Aorta (tissue), 5 donors: ENCODE results near the gene CCNF. TPM values are rescaled to one million over a fixed set of nuclear protein-coding genes. Genes with fewer than 3 reads are reported as not detected.
"Not testable (repeated sequence)": the region's sequence is repeated elsewhere in the genome, so short reads cannot be mapped to it uniquely, and the experiment has no call there.

ENCODE experiments used
- ATAC-seq: fragments of 200-7000 bp; cut with Tn5 transposase; one replicate; pipeline ENCODE4 v1.9.1; 2022; ENCODE audit warnings: moderate library complexity; ENCODE audit not compliant: low FRiP score
- DNase-seq, 2 donors: peaks; one replicate each; pipeline ENCODE4 v3.0.0-alpha.2; 2020
- H3K27ac ChIP-seq, 2 donors: one replicate each; pipeline ENCODE4 v1.5.1; 2013; ENCODE audit warnings: low read length in 2 of 2, mild to moderate bottlenecking in 2 of 2, moderate library complexity in 2 of 2, control low read depth in 1 of 2, inconsistent platforms in 1 of 2, low read depth in 1 of 2
- H3K27me3 ChIP-seq, 2 donors: one replicate each; pipeline ENCODE4 v1.6.1; 2013; ENCODE audit warnings: control low read depth in 1 of 2, low read length in 1 of 2, mild to moderate bottlenecking in 1 of 2, moderate library complexity in 1 of 2; ENCODE audit not compliant: insufficient read depth in 2 of 2, control insufficient read depth in 1 of 2
- H3K36me3 ChIP-seq, 2 donors: one replicate each; pipeline ENCODE4 v1.6.1; 2013; ENCODE audit warnings: control low read depth in 1 of 2, low read length in 1 of 2, mild to moderate bottlenecking in 1 of 2; ENCODE audit not compliant: insufficient read depth in 2 of 2, control insufficient read depth in 1 of 2
- H3K4me1 ChIP-seq, 2 donors: one replicate each; pipeline ENCODE4 v1.6.1; 2013; ENCODE audit warnings: low read length in 2 of 2, control low read depth in 1 of 2, mild to moderate bottlenecking in 1 of 2, moderate library complexity in 1 of 2; ENCODE audit not compliant: insufficient read depth in 2 of 2, control insufficient read depth in 1 of 2
- H3K4me3 ChIP-seq, 2 donors: one replicate each; pipeline ENCODE4 v1.5.1; 2013; ENCODE audit warnings: low read length in 2 of 2, control low read depth in 1 of 2, mild to moderate bottlenecking in 1 of 2
- H3K9me3 ChIP-seq: one replicate; pipeline ENCODE4 v1.6.1; 2013; ENCODE audit warnings: mild to moderate bottlenecking, low read length; ENCODE audit not compliant: control insufficient read depth
- WGBS, 2 donors: extraction: QIAGEN DNeasy Blood & Tissue Kit; methylation state at CpG; one replicate each; pipeline ENCODE4 v1.1.7; 2013; 5-methylcytosine and 5-hydroxymethylcytosine counted together
- intact Hi-C, 2 donors: fragments of 100-400 bp; cut with DNase I; formaldehyde crosslinking; loops; one replicate each; pipeline versions ENCODE4 v1.14.2 to v1.15.0; 2022
- polyA plus RNA-seq, 2 donors: library from polyadenylated mRNA; stranded (reverse); fragments of 200-250 nt; gene quantifications; one replicate each; pipeline ENCODE4 v1.2.3, GENCODE V29; 2013
- total RNA-seq, 2 donors: library from RNA; stranded (reverse); fragmentation: NEBNext Ultra II Directional; extraction: Animal tissue kit (Norgen Biotek cat#: 25700); gene quantifications; one replicate each; pipeline ENCODE4 v1.2.1, GENCODE V29; 2021
- donor health status: healthy with polysubstance abuse.
- donor health status: Bipolar disorder and iron deficiency.
- donor health status: DM: no; HTN: no; CAD: no.
- donor health status: DM: no; HTN: no; CAD: no.
- donor health status: DM: yes; HTN: yes; CAD: no.

The CCNF gene
- total and polyA plus RNA-seq, 4 donors, result 0.33 to 3.6 (median 0.83) TPM

- H3K4me3 ChIP-seq, H3K27ac ChIP-seq, H3K36me3 ChIP-seq, H3K9me3 ChIP-seq, intact Hi-C loops, ATAC-seq, H3K27me3 ChIP-seq, H3K4me1 ChIP-seq: not testable (repeated sequence)
- DNase-seq, result peak in 1 of 2 donors; percentile 24
- 93 to 95% methylated on average over 3 to 4 of the region's 4 CpGs for WGBS, 2 donors
Measured at GRCh38 chr16:2435236-2435635, 6.0 kb downstream of the CCNF start.

- WGBS, 2 donors, result 91 to 95% methylated on average over 9 of the region's 9 CpGs
- no peak overlapping the region for H3K4me3 ChIP-seq
- intact Hi-C loops, result no loop called here
- no peaks in the 10 kb centered on the region for H3K27me3 ChIP-seq
- DNase-seq (peak in 1 of 2 donors; percentile 48), ATAC-seq (no peak)
- no peaks in the 10 kb centered on the region for H3K36me3 ChIP-seq
- no peak overlapping the region for H3K27ac ChIP-seq
- H3K9me3 ChIP-seq, result no peaks in the 10 kb centered on the region
- no peaks in the 10 kb centered on the region for H3K4me1 ChIP-seq
Measured at GRCh38 chr16:2436110-2436509, 6.9 kb downstream of the CCNF start.

GRCh38 chr16:2437032-2437790 is 8.0 kb downstream of the CCNF start:
- WGBS, 2 donors, result 96% methylated on average over 24 of the region's 24 CpGs
- DNase-seq (peak in 1 of 2 donors; percentile 65), ATAC-seq (no peak)
- H3K4me3 ChIP-seq, result no peak overlapping the region
- intact Hi-C loops, result no loop called here
- no peaks in the 10 kb centered on the region for H3K36me3 ChIP-seq
- no peaks in the 10 kb centered on the region for H3K27me3 ChIP-seq
- H3K4me1 ChIP-seq, result no peaks in the 10 kb centered on the region
- H3K27ac ChIP-seq, result no peak overlapping the region
- H3K9me3 ChIP-seq, result no peaks in the 10 kb centered on the region

GRCh38 chr16:2438121-2438520 is 8.9 kb downstream of the CCNF start:
- DNase-seq, result no peak
- intact Hi-C loops, result no loop called here
- H3K27me3 ChIP-seq, result no peaks in the 10 kb centered on the region
- no peak overlapping the region for H3K27ac ChIP-seq
- no peaks in the 10 kb centered on the region for H3K9me3 ChIP-seq
- ATAC-seq, result no peak
- no peaks in the 10 kb centered on the region for H3K36me3 ChIP-seq
- H3K4me3 ChIP-seq, result no peak overlapping the region
- 92 to 94% methylated on average over 14 of the region's 14 CpGs for WGBS, 2 donors
- no peaks in the 10 kb centered on the region for H3K4me1 ChIP-seq

GRCh38 chr16:2439598-2439997 is 10.4 kb downstream of the CCNF start:
- Histone ChIP-seq H3K4me1 (no peaks in the 10 kb centered on the region), H3K9me3 (no peaks in the 10 kb centered on the region), H3K27ac (no peak overlapping the region), H3K36me3 (no peaks in the 10 kb centered on the region), H3K27me3 (no peaks in the 10 kb centered on the region), H3K4me3 (no peak overlapping the region)
- WGBS, 2 donors, result 97 to 98% methylated on average over 11 of the region's 11 CpGs
- ATAC-seq (no peak), DNase-seq (no peak)
- intact Hi-C loops, result no loop called here

- H3K27ac ChIP-seq, DNase-seq, H3K4me1 ChIP-seq, H3K9me3 ChIP-seq, H3K27me3 ChIP-seq, intact Hi-C loops, ATAC-seq, H3K36me3 ChIP-seq, H3K4me3 ChIP-seq: not testable (repeated sequence)
- 80 to 81% methylated on average over 15 of the region's 15 CpGs for WGBS, 2 donors
Measured at GRCh38 chr16:2441143-2441804, 12.0 kb downstream of the CCNF start.

GRCh38 chr16:2443555-2443954 is 14.3 kb downstream of the CCNF start:
- WGBS, 2 donors, result 93 to 95% methylated on average over 8 to 9 of the region's 9 CpGs
- no peak overlapping the region for H3K27ac ChIP-seq
- intact Hi-C loops, result no loop called here
- no peak overlapping the region for H3K4me3 ChIP-seq
- ATAC-seq (no peak), DNase-seq (no peak)
- no peaks in the 10 kb centered on the region for H3K27me3 ChIP-seq
- no peaks in the 10 kb centered on the region for H3K36me3 ChIP-seq
- no peaks in the 10 kb centered on the region for H3K4me1 ChIP-seq
- no peaks in the 10 kb centered on the region for H3K9me3 ChIP-seq

GRCh38 chr16:2447920-2448583 is 18.8 kb downstream of the CCNF start:
- Histone ChIP-seq H3K4me1 (no peaks in the 10 kb centered on the region), H3K27ac (no peak overlapping the region), H3K9me3 (no peaks in the 10 kb centered on the region), H3K27me3 (no peaks in the 10 kb centered on the region), H3K4me3 (no peak overlapping the region), H3K36me3 (no peaks in the 10 kb centered on the region)
- no peak for ATAC-seq
- no peak for DNase-seq
- intact Hi-C loops, result no loop called here
- WGBS, 2 donors, result 87 to 93% methylated on average over 11 of the region's 11 CpGs
